Measurements from ENCODE around the gene DCST2.

Gene DCST2

GRCh38 chr1:155043301-155043702 lies 9.7 kb upstream of the DCST2 start:
- peaks cover 0 to 3% of the 10 kb centered on the region in 2 donors for H3K27me3 ChIP-seq
- TF ChIP-seq CTCF (IDR thresholded peaks at IDR 0.05) = no peak
- DNase-seq = no peak
- no peak overlapping the region for H3K27ac ChIP-seq
- H3K36me3 ChIP-seq = no peaks in the 10 kb centered on the region
- intact Hi-C loops (cut with DNase I; ENCODE audit: low total_unique reads) = no loop called here
- no peak overlapping the region for H3K4me3 ChIP-seq
- H3K9me3 ChIP-seq = no peaks in the 10 kb centered on the region
- H3K4me1 ChIP-seq = peaks cover 0 to 10% (median 2%) of the 10 kb centered on the region in 4 donors

DNA sequence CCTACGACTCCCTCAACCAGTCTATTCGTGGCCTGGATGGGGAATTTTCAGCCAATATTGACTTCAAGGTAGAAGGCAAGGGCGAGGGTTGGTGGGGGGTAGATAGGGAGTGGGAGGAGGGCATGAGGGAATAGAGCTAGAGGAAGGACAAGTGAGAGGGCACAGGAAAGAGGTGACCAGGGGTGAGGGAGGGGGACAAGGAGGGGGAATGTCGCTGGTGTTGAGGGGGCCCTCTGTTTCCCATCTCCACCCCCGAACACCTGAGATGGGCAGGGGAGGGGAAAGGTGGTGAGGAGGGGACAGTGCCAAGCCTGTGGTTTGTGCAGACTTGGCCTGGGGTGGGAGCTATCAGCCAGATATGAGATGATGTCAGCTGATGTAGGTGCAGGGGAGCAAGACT lies 9.2 kb upstream of the DCST2 start:
- H3K9me3 ChIP-seq = no peaks in the 10 kb centered on the region
- H3K27me3 ChIP-seq = peaks cover 0 to 3% of the 10 kb centered on the region in 2 donors
- H3K4me1 ChIP-seq = peaks cover 0 to 10% (median 2%) of the 10 kb centered on the region in 4 donors
- H3K27ac ChIP-seq = no peak overlapping the region
- no peak for DNase-seq
- H3K36me3 ChIP-seq = no peaks in the 10 kb centered on the region
- H3K4me3 ChIP-seq = no peak overlapping the region
- no peak for TF ChIP-seq CTCF (IDR thresholded peaks at IDR 0.05)
- intact Hi-C loops (cut with DNase I; ENCODE audit: low total_unique reads) = no loop called here

DNA sequence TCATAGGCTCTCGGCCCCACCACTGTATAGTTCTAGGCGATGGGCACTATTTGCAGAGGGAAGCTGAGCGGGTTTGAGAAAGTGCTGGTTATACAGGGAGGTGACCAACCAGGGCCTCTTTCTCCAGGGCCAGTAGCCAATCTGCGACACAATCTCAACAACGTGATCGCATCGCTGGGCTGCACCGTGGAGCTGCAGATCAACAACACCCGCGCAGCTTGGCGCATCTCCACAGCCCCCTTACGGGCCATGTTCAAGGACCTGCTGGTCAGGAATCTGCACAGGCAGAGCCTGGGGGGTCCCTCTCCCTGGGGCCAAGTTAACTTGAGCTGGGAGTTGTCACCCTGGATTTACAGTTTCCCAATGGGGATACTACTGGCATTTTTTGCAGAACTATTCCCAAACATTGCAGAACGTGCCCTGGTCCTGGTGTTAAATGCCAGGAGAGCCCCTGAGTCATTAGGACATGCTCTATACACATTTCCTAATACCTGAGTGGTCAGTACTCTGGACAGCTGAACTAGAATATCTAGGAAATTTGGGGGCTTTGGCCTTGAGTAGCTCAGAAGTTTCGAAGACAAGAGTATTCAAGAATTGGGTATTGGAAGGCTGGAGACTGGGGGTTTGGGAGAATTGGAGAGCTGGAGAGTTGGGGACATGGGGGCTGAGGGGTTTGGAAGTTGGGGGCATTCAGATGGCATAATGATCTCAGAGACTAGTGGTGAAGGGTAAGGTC lies 6.9 kb upstream of the DCST2 start:
- H3K4me3 ChIP-seq = no peak overlapping the region
- peaks cover 0 to 3% of the 10 kb centered on the region in 2 donors for H3K27me3 ChIP-seq
- no peak overlapping the region for H3K27ac ChIP-seq
- no peak for DNase-seq
- no peaks in the 10 kb centered on the region for H3K9me3 ChIP-seq
- peaks cover 0 to 10% (median 2%) of the 10 kb centered on the region in 4 donors for H3K4me1 ChIP-seq
- TF ChIP-seq CTCF (IDR thresholded peaks at IDR 0.05) = no peak
- intact Hi-C loops (cut with DNase I; ENCODE audit: low total_unique reads) = no loop called here
- H3K36me3 ChIP-seq = no peaks in the 10 kb centered on the region

DNA sequence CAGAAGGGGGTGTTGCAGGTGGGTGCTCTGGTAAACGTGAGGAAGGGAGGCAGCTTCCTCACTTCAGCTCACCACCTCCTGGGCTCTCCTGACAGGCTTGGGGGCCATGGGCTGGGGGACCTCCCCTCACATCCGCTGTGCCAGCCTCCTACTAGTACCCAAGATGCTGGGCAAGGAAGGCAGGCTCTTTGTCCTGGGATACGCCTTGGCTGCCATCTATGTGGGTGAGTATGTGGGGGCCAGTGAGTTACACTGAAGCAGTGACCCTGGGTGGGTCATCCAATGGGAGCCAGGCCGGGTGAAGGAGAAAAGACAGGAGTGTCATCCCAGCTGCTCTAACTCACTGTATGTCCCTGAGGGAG lies 5.7 kb upstream of the DCST2 start:
- intact Hi-C loops (cut with DNase I; ENCODE audit: low total_unique reads) = no loop called here
- Histone ChIP-seq H3K27ac (no peak overlapping the region), H3K36me3 (no peaks in the 10 kb centered on the region), H3K4me1 (no peaks in the 10 kb centered on the region), H3K27me3 (peaks cover 0 to 3% of the 10 kb centered on the region in 2 donors), H3K4me3 (no peak overlapping the region), H3K9me3 (no peaks in the 10 kb centered on the region)
- no peak for DNase-seq
- TF ChIP-seq CTCF (IDR thresholded peaks at IDR 0.05) = no peak

GRCh38 chr1:155038602-155039307 lies 5.2 kb upstream of the DCST2 start:
- H3K27me3 ChIP-seq = peaks cover 0 to 3% of the 10 kb centered on the region in 2 donors
- no peak overlapping the region for H3K4me3 ChIP-seq
- no peaks in the 10 kb centered on the region for H3K36me3 ChIP-seq
- no peaks in the 10 kb centered on the region for H3K4me1 ChIP-seq
- H3K9me3 ChIP-seq = no peaks in the 10 kb centered on the region
- intact Hi-C loops (cut with DNase I; ENCODE audit: low total_unique reads) = no loop called here
- H3K27ac ChIP-seq = no peak overlapping the region
- TF ChIP-seq CTCF (IDR thresholded peaks at IDR 0.05) = no peak
- no peak for DNase-seq

Measured in tibial artery (tissue), 4 donors.